Coronary artery (tissue), 2 donors: ENCODE results near the gene VARS1.

Experiments used
- DNase-seq: peaks from one replicate; pipeline ENCODE4 v3.0.0-alpha.2; 2017; ENCODE audit warnings: low spot score
- H3K27ac ChIP-seq, 2 donors: fragments of 200-600 bp; sonication (generic); one replicate each; pipeline ENCODE4 v1.5.1; 2016 to 2019
- H3K4me3 ChIP-seq: fragments of 200-600 bp; sonication (generic); 2 replicates; pipeline ENCODE4 v1.5.1; 2016; ENCODE audit warnings: mild to moderate bottlenecking, moderate library complexity
- TF ChIP-seq, protein P1 (sequence below): fragments of 200-600 bp; sonication (generic); IDR thresholded peaks from one replicate; pipeline ENCODE4 v1.5.1; 2019; ENCODE audit warnings: antibody characterized with exemption

The VARS1 gene

DNA sequence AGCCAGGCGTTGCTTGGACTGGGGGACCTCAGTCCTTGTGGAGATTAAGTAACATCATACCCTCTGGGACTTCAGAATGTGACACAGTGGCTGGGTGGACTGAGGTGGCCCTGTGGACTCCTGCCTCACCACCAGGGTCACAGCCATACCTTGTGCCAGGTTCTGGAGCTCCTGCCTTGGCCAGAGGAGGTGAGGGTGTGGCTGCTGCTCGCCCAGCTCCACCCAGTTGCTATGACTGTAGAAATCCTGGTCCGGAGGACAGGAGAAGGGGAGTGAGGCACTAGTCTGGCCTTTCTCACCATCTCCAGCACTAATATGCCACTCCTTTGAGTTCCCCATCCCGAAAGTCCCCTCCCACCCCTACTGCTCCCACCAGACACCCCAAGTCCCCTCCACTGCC lies 20.4 kb downstream of the VARS1 start:
- no peak overlapping the region for H3K27ac ChIP-seq
- no peak for DNase-seq
- no peak overlapping the region for H3K4me3 ChIP-seq
- TF ChIP-seq, protein P1, sequence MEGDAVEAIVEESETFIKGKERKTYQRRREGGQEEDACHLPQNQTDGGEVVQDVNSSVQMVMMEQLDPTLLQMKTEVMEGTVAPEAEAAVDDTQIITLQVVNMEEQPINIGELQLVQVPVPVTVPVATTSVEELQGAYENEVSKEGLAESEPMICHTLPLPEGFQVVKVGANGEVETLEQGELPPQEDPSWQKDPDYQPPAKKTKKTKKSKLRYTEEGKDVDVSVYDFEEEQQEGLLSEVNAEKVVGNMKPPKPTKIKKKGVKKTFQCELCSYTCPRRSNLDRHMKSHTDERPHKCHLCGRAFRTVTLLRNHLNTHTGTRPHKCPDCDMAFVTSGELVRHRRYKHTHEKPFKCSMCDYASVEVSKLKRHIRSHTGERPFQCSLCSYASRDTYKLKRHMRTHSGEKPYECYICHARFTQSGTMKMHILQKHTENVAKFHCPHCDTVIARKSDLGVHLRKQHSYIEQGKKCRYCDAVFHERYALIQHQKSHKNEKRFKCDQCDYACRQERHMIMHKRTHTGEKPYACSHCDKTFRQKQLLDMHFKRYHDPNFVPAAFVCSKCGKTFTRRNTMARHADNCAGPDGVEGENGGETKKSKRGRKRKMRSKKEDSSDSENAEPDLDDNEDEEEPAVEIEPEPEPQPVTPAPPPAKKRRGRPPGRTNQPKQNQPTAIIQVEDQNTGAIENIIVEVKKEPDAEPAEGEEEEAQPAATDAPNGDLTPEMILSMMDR: no peak

DNA sequence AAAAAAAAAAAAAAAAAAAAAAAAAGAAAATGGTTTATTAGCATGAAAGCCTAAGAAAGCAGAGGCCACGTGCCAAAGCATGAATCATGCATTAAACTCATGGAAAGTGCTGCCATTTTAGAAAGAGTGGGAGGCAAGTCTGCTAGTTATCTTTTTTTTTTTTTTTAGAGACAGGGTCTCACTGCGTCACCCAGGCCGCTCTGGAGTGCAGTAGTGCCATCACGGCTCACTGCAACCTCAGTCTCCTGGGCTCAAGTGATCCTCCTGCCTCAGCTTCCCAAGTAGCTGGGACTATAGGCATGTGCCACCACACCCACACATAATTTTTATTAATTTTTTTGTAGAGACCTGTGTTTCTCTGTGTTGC lies 23.6 kb downstream of the VARS1 start:
- TF ChIP-seq, protein P1: no peak
- DNase-seq: no peak
- H3K4me3 ChIP-seq: no peak overlapping the region
- H3K27ac ChIP-seq: no peak overlapping the region

GRCh38 chr6:31770860-31771259 lies 24.7 kb downstream of the VARS1 start:
- TF ChIP-seq, protein P1: no peak
- Histone ChIP-seq H3K4me3 (no peak overlapping the region), H3K27ac (no peak overlapping the region)
- DNase-seq: no peak

DNA sequence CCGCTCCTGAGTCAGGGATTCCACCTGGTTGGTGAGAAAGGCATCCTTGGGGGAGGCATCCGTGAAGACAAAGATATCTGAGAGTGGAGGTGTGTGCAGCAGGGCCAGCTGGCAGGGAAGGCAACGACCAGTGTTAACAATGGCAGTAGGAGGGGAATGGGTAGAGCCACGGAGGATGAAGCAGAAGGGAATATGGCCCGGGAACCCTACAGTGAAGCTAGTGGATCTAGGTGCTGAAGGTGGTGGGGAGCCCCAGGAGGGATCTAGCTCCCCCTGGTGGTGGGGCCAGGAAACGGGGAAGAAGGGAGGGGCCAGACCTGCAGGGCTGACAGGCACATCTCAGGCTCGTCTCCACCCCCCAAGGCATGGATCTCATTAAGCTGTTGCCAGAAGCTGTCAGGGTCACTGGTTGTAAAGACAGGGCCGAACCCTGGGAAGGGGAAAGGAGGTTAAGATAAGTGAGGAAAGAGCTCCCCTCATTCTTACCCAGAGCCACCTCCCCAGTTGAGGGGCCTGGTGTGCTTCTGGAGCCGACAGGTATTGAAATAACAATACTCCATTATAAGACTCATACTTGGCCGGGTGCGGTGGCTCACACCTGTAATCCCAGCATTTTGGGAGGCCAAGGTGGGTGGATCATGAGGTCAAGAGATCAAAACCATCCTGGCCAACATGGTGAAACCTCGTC lies 25.7 kb downstream of the VARS1 start:
- H3K4me3 ChIP-seq: no peak overlapping the region
- TF ChIP-seq, protein P1: peak; percentile 38
- H3K27ac ChIP-seq: no peak overlapping the region
- no peak for DNase-seq

DNA sequence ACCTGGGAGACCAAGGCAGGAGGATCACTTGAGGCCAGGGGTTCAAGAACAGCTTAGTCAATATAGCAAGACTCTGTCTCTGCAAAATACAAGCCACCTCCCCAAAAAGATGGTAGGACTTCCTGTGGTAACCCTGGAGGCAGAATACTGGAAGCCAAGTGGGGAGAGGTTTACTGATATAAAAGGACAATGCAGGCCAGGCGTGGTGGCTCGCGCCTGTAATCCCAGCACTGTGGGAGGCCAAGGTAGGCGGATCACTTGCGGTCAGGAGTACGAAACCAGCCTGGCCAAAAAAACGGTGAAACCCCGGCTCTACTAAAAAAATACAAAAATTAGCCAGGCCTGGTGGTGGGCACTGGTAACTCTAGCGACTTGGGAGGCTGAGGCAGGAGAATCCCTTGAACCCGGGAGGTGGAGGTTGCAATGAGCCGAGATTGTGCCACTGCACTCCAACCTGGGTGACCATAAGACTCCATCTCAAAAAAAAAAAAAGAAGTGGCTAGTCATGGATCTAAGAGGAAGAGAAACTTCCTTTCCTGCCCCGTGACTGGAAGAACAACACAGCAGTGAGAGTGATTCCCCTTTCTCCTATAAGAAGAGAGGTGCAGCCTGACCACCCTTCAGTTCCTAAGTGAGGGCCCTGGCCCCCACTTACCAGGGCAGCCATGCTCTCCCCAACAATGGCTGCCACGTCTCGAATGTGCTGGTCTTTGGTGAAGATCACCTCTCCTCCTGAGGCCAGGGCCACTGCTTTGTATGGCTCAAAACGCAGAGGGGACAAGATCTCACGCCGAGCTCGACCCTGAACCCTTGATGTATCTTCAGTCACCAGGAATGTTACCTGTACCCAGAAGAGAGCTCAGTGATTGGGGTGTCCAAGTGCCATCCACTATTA lies 26.9 kb downstream of the VARS1 start:
- no peak for DNase-seq
- TF ChIP-seq, protein P1: no peak
- no peak overlapping the region for H3K4me3 ChIP-seq
- peak overlapping the region in 1 of 2 donors; percentile 60 for H3K27ac ChIP-seq

DNA sequence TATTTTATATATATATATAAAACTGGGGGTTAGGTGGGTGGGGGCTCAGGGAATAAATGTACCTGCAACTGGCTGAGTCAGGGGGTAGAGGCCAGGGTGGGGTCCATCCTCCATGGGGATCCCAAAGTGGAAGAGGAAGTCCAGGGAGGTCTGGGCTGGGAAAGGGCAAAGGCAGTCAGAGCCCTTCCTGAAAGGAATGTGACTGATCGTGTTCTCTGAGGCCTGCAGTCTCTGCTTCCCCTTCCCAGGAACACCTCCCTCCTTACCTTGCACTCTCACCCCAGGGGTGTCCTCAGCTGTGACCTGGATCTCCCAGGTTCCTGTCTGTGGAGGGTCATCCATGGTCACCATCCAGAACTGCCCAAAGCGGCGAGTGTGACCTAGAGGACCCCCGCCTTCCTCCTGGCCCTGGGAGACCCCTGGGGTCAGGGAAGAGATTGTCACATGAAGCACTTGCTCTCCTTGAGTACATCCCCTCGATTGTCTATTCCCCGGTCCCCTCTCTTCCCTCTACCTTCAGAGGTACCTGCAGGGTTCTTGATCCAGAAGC lies 28.4 kb downstream of the VARS1 start:
- H3K4me3 ChIP-seq: no peak overlapping the region
- TF ChIP-seq, protein P1: no peak
- DNase-seq: no peak
- no peak overlapping the region for H3K27ac ChIP-seq
